Smooth muscle cell (in vitro differentiated cells): ENCODE results near the gene SEPTIN5. TPM values are rescaled to one million over a fixed set of nuclear protein-coding genes. Genes with fewer than 3 reads are reported as not detected.

Experiments
- DNase-seq: peaks from one replicate; lab custom pipeline; 2025; ENCODE audit not compliant: unreplicated experiment; lab: John Stamatoyannopoulos, UW
- H2AFZ ChIP-seq: fragments of 200-600 bp; sonication (generic); 2 replicates; pipeline ENCODE4 v1.6.0; 2016; ENCODE audit warnings: antibody characterized with exemption, low read depth, mild to moderate bottlenecking
- H3F3A ChIP-seq: fragments of 200-600 bp; sonication (generic); 2 replicates; pipeline ENCODE4 v1.6.0; 2017; ENCODE audit warnings: antibody characterized with exemption, low read depth
- H3K27ac ChIP-seq: fragments of 200-600 bp; sonication (generic); 2 replicates; pipeline ENCODE4 v1.5.1; 2016; ENCODE audit warnings: low read depth, mild to moderate bottlenecking
- H3K27me3 ChIP-seq: fragments of 200-600 bp; sonication (generic); 2 replicates; pipeline ENCODE4 v1.6.1; 2016; ENCODE audit warnings: low read depth, mild to moderate bottlenecking
- H3K36me3 ChIP-seq: fragments of 200-600 bp; sonication (generic); 2 replicates; pipeline ENCODE4 v1.5.1; 2016; ENCODE audit warnings: low read depth
- H3K4me1 ChIP-seq: fragments of 200-600 bp; sonication (generic); 2 replicates; pipeline ENCODE4 v1.5.1; 2016; ENCODE audit warnings: low read depth
- H3K4me2 ChIP-seq: fragments of 200-600 bp; sonication (generic); 2 replicates; pipeline ENCODE4 v1.6.0; 2016; ENCODE audit warnings: mild to moderate bottlenecking
- H3K4me3 ChIP-seq: fragments of 200-600 bp; sonication (generic); 2 replicates; pipeline ENCODE4 v1.5.1; 2016; ENCODE audit warnings: mild to moderate bottlenecking
- H3K79me2 ChIP-seq: fragments of 200-600 bp; sonication (generic); 2 replicates; pipeline ENCODE4 v1.6.0; 2016; ENCODE audit warnings: low read depth, mild to moderate bottlenecking
- H3K9ac ChIP-seq: fragments of 200-600 bp; sonication (generic); 2 replicates; pipeline ENCODE4 v1.6.0; 2016; ENCODE audit warnings: low read depth
- H3K9me3 ChIP-seq: fragments of 200-600 bp; sonication (generic); replicated peaks from 2 replicates; pipeline ENCODE4 v1.5.1; 2016; ENCODE audit warnings: low read depth
- H4K20me1 ChIP-seq: fragments of 200-600 bp; sonication (generic); 2 replicates; pipeline ENCODE4 v1.6.0; 2016; ENCODE audit warnings: low read depth
- WGBS: methylation state at CpG from one replicate; pipeline ENCODE4 v1.1.7; 2016; ENCODE audit warnings: low lambda C conversion rate; 5-methylcytosine and 5-hydroxymethylcytosine counted together
- polyA plus RNA-seq: library from polyadenylated mRNA; unstranded; fragments of >200 nt; fragmentation: Nextera tagmentation; extraction: Ambion mirVana; gene quantifications from 2 replicates; pipeline ENCODE4 v1.2.1, GENCODE V29; 2016
- total RNA-seq: library from RNA; depleted of rRNA; stranded (reverse); fragments of >200 nt; gene quantifications from 2 replicates; pipeline ENCODE4 v1.2.3, GENCODE V29; 2014
- TF ChIP-seq, protein P1 (sequence below): fragments of 200-600 bp; sonication (generic); IDR thresholded peaks from 2 replicates; pipeline ENCODE4 v1.5.1; 2017; ENCODE audit warnings: borderline replicate concordance, mild to moderate bottlenecking, antibody characterized with exemption; ENCODE audit not compliant: insufficient read depth, poor library complexity, severe bottlenecking

Gene SEPTIN5
- total and polyA plus RNA-seq, 2 experiments from 2014 or later = 26.6 to 64.1 TPM

GRCh38 chr22:19747551-19747950 is 33.2 kb downstream of the SEPTIN5 start:
- H3K4me1 ChIP-seq = peaks cover 5% of the 10 kb centered on the region
- no peaks in the 10 kb centered on the region for H3K9me3 ChIP-seq
- no peak overlapping the region for H3K27ac ChIP-seq
- H3K4me3 ChIP-seq = no peak overlapping the region
- no peak overlapping the region for H3K9ac ChIP-seq
- WGBS = 91% methylated on average over 10 of the region's 12 CpGs
- H3K4me2 ChIP-seq = no peak overlapping the region
- no peaks in the 10 kb centered on the region for H3F3A ChIP-seq
- H4K20me1 ChIP-seq = no peaks in the 10 kb centered on the region
- H3K36me3 ChIP-seq = no peaks in the 10 kb centered on the region
- no peak overlapping the region for H2AFZ ChIP-seq
- no peak for DNase-seq
- H3K79me2 ChIP-seq = no peaks in the 10 kb centered on the region
- TF ChIP-seq, protein P1, sequence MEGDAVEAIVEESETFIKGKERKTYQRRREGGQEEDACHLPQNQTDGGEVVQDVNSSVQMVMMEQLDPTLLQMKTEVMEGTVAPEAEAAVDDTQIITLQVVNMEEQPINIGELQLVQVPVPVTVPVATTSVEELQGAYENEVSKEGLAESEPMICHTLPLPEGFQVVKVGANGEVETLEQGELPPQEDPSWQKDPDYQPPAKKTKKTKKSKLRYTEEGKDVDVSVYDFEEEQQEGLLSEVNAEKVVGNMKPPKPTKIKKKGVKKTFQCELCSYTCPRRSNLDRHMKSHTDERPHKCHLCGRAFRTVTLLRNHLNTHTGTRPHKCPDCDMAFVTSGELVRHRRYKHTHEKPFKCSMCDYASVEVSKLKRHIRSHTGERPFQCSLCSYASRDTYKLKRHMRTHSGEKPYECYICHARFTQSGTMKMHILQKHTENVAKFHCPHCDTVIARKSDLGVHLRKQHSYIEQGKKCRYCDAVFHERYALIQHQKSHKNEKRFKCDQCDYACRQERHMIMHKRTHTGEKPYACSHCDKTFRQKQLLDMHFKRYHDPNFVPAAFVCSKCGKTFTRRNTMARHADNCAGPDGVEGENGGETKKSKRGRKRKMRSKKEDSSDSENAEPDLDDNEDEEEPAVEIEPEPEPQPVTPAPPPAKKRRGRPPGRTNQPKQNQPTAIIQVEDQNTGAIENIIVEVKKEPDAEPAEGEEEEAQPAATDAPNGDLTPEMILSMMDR = no peak
- H3K27me3 ChIP-seq = peaks cover 8% of the 10 kb centered on the region

DNA sequence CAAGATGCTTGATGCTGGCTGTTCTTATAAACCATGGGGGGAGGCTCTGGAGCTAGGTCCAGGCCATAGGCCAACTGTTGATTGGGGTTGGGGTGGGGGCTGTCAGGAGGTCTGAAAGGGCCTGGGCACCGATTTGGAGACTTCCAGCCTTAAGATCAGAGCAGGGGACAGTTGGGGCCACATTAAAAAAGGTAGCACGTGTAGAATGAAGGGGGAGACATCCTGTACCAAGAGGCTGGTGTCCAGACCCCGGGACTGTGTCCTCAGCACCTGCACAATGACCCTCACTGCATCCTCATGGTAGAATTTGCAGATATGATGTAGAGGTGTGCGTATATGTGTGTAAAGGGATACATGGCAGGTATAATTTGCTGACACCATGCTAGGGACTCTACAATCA is 33.8 kb downstream of the SEPTIN5 start:
- H3F3A ChIP-seq = no peaks in the 10 kb centered on the region
- H2AFZ ChIP-seq = no peak overlapping the region
- WGBS = 85% methylated on average over 4 of the region's 4 CpGs
- H3K4me3 ChIP-seq = no peak overlapping the region
- H4K20me1 ChIP-seq = no peaks in the 10 kb centered on the region
- TF ChIP-seq, protein P1 = no peak
- H3K9me3 ChIP-seq = no peaks in the 10 kb centered on the region
- no peak overlapping the region for H3K27ac ChIP-seq
- H3K27me3 ChIP-seq = peaks cover 14% of the 10 kb centered on the region
- no peak overlapping the region for H3K9ac ChIP-seq
- DNase-seq = no peak
- H3K36me3 ChIP-seq = no peaks in the 10 kb centered on the region
- no peaks in the 10 kb centered on the region for H3K79me2 ChIP-seq
- no peak overlapping the region for H3K4me2 ChIP-seq
- peaks cover 5% of the 10 kb centered on the region for H3K4me1 ChIP-seq

DNA sequence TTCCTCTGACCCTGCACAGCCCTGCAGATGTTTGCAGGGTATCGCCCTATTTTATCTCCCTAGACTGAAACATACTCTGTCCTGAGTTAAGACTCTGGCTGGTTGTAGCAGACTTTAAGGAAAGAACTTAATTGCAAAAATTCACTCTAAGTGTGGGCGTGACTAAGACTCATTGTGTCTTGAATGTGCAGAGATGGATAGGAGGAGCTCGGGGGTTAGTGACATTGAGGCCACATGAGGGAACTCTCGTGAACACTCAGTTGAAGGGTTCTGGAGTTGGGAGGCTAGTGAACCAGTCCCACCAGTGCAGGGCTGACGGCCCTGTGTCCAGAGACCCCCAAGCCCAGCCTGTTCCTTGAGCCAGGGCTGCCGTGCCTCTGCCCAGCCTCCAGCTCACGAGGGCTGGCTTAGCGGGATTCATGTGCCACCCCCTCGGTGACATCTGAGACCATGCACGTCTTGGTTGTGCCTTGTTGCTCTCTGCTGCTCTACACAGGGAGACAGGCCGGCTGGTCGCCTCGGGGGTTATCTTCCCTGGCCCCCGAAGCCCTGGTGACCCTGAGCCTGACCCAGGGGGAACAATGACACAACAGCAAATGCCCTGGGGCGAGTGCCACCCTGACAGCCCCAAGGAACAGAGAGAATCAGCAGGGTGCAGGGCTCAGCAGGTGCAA is 34.8 kb downstream of the SEPTIN5 start:
- TF ChIP-seq, protein P1 = no peak
- Histone ChIP-seq H2AFZ (no peak overlapping the region), H3K4me3 (no peak overlapping the region), H3K4me1 (peaks cover 5% of the 10 kb centered on the region), H3K27ac (no peak overlapping the region), H3F3A (no peaks in the 10 kb centered on the region), H3K9me3 (no peaks in the 10 kb centered on the region), H4K20me1 (no peaks in the 10 kb centered on the region), H3K79me2 (no peaks in the 10 kb centered on the region), H3K27me3 (peaks cover 24% of the 10 kb centered on the region), H3K4me2 (no peak overlapping the region), H3K9ac (no peak overlapping the region), H3K36me3 (no peaks in the 10 kb centered on the region)
- WGBS = 80% methylated on average over 15 of the region's 15 CpGs
- no peak for DNase-seq

- DNase-seq = no peak
- Histone ChIP-seq H3K9ac (no peak overlapping the region), H3K27me3 (peaks cover 31% of the 10 kb centered on the region), H3F3A (no peaks in the 10 kb centered on the region), H3K36me3 (no peaks in the 10 kb centered on the region), H3K27ac (no peak overlapping the region), H3K4me2 (no peak overlapping the region), H3K9me3 (no peaks in the 10 kb centered on the region), H3K79me2 (no peaks in the 10 kb centered on the region), H4K20me1 (no peaks in the 10 kb centered on the region), H3K4me3 (no peak overlapping the region), H3K4me1 (peaks cover 6% of the 10 kb centered on the region), H2AFZ (no peak overlapping the region)
- TF ChIP-seq, protein P1 = no peak
- WGBS = 93% methylated on average over 12 of the region's 12 CpGs
Measured at GRCh38 chr22:19749876-19750275, 35.6 kb downstream of the SEPTIN5 start.
